AG04450 (cell line): Measurements from ENCODE around the gene ZSCAN21. TPM values are rescaled to one million over a fixed set of nuclear protein-coding genes. Genes with fewer than 3 reads are reported as not detected.

Source experiments
- CTCF ChIA-PET: fragments of 300-600, 350-600 bp; formaldehyde crosslinking; extraction: SDS; loops from one replicate; lab custom pipeline; 2022; ENCODE audit warnings: antibody characterized with exemption, inconsistent platforms; lab: Charles Lee
- POLR2A ChIA-PET: fragments of 350-600 bp; formaldehyde crosslinking; extraction: SDS; loops from one replicate; lab custom pipeline; 2021; ENCODE audit warnings: antibody characterized with exemption, inconsistent platforms; lab: Yijun Ruan, JAX
- DNase-seq: peaks from one replicate; pipeline ENCODE4 v3.0.0-alpha.2; 2011; ENCODE audit warnings: low read depth, low spot score
- H3K27ac ChIP-seq: one replicate; pipeline ENCODE4 v1.5.1; 2012; ENCODE audit warnings: low read depth, low read length, control low read depth
- H3K27me3 ChIP-seq: one replicate; pipeline ENCODE4 v1.6.0; 2012; ENCODE audit warnings: low read length; ENCODE audit not compliant: control insufficient read depth, insufficient read depth
- H3K4me3 ChIP-seq: 2 replicates; pipeline ENCODE4 v1.5.1; 2011; ENCODE audit warnings: mild to moderate bottlenecking, low read depth, low read length, control low read depth
- H3K9me3 ChIP-seq: 2 replicates; pipeline ENCODE4 v1.5.1; 2012; ENCODE audit warnings: low read length; ENCODE audit not compliant: control insufficient read depth, insufficient read depth
- CTCF ChIP-seq: IDR thresholded peaks from 2 replicates; pipeline ENCODE4 v1.5.1; 2011; ENCODE audit warnings: low read depth, low read length, control low read depth, inconsistent platforms
- polyA plus RNA-seq: library from polyadenylated mRNA; depleted of rRNA; stranded (reverse); fragments of >200 nt; gene quantifications from 2 replicates; pipeline ENCODE4 v1.2.3, GENCODE V29; 2011

The ZSCAN21 gene
- polyA plus RNA-seq, 1 experiment: 15.2 TPM

DNA sequence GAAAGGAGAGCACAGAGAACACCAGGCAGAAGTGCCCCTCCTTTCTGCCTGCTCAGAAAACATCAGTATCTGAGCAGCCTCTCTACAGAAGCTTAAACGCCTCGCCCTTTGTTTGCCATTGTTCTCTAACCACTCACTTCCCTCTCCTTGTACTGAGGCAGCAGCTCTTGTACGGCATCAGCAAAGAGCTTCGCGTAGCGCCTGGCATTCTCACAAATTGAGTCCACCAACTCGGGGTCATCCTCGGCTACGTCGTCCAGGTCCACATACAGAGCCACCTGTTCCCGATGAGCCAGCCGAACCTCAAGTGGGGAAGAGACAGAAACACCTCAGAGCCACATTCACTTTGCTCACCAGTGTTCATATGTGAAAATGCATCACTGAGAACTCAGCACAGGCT lies 49.9 kb downstream of the ZSCAN21 start:
- no peak for TF ChIP-seq CTCF
- H3K27ac ChIP-seq: no peak overlapping the region
- POLR2A ChIA-PET: interaction anchor here (2.3 to 4.8 kb wide), 2 partner anchors 10 to 27 kb away, joined by 12 to 67 read pairs; partner anchors contain the start of genes COPS6 and MBLAC1
- H3K9me3 ChIP-seq: peaks cover 2% of the 10 kb centered on the region; the same call in 1 of the 2 replicates
- peak overlapping the region; percentile 77 for H3K4me3 ChIP-seq
- DNase-seq: no peak
- H3K27me3 ChIP-seq: no peaks in the 10 kb centered on the region
- CTCF ChIA-PET: no interaction called here

DNA sequence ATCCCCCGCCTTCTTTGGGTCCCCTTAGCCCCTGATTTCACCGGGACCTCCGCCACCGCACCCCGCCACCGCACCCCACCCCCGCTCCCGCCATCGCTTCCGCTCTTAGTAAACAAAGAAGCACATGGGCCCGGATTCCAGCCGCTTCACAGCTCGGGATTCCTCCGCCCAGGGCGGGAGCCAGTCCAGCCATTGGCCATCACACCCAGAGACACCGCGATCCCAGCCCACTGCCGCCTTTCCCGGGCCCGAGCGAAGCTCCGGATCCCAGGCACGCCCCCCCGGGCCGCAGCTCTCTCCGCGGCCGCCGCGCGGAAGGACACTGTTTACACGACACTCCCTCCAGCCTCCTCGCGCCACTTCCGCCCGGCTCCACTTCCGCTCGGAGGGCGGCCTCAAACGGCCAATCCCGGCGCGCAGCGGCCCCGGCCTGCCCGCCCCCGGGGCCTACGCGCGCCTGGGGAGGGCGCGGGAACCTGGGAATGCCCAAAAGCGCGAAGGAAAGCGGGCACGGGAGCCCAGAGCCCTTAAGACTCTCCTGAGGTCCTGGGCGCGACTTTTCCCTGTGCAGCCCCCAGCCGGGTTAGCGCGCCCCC lies 50.9 kb downstream of the ZSCAN21 start:
- no peak for TF ChIP-seq CTCF
- DNase-seq: peak; percentile 97
- peak overlapping the region; percentile 65 for H3K27ac ChIP-seq
- POLR2A ChIA-PET: interaction anchor here (0.6 to 4.8 kb wide), 9 partner anchors 12 to 328 kb away, joined by 3 to 67 read pairs (median 5); partner anchors contain the start of genes COPS6, MBLAC1 and ZCWPW1
- peaks cover 2% of the 10 kb centered on the region; the same call in 1 of the 2 replicates for H3K9me3 ChIP-seq
- no peaks in the 10 kb centered on the region for H3K27me3 ChIP-seq
- H3K4me3 ChIP-seq: peak overlapping the region; percentile 77
- CTCF ChIA-PET: interaction anchor here (1.3 to 2.4 kb wide), 3 partner anchors 18 to 187 kb away, joined by 3 to 13 read pairs (median 5); no protein-coding TSS in a partner anchor

DNA sequence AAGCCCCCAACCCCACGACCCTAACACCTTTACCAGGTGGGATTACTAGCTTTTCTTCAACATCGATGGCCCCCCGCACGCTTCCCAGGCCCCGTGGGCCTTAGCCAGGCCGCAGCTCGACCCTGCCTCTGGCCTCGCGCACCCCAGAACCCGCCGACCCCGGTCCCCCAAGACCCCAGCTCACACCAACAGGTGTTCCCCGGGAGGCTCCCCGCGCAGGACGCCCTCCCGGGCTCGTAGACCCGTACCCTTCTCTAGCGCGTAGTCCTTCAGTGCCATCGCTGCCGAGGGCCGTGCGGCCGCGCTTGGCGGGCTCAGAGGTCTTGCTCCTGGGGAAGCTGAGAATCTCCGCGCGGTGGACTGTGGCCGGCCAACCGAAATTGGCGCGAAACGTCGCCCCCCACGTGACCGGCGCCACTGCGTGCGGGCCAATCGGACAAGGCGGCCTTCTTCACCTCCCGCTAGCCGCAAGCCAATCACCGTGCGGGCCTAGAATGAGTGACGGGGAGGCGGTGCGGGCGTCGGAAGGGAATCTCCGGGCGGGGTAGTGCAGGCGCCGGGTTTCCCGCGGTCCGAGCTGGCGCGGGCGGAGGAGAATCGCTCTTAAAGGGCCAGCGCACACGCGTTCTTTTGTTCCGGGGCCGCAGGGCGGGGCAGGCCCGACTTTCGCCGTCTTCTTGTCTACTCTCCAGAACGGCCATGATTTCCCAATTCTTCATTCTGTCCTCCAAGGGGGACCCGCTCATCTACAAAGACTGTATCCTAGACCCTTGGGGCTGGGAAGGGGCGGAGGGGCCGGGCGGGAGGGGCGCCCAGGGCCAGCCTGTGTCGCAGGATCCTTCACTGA lies 51.7 kb downstream of the ZSCAN21 start, which contains the start of the genes AP4M1 and MCM7:
AP4M1 (plus strand) TSS at position 628 of the 847 bp plus-strand sequence; CDS start at position 700, 72 bp downstream.
MCM7 (minus strand) TSS at position 382 of the 847 bp plus-strand sequence; CDS start at position 279, 103 bp downstream.
- TF ChIP-seq CTCF: no peak
- H3K9me3 ChIP-seq: peaks cover 2% of the 10 kb centered on the region; the same call in 1 of the 2 replicates
- peak; percentile 98 for DNase-seq
- peak within 1 kb of the TSS; percentile 77 for H3K4me3 ChIP-seq
- H3K27me3 ChIP-seq: no peaks in the 10 kb centered on the region
- ChIA-PET POLR2A (interaction anchor here (0.6 to 4.8 kb wide), 13 partner anchors 8 to 1017 kb away, joined by 3 to 67 read pairs (median 5); partner anchors contain the start of genes COPS6, MBLAC1 and ZCWPW1), CTCF (interaction anchor here (0.7 to 2.4 kb wide), 5 partner anchors 18 to 188 kb away, joined by 3 to 13 read pairs (median 4); no protein-coding TSS in a partner anchor)
- peak within 1 kb of the TSS; percentile 88 for H3K27ac ChIP-seq

- H3K27me3 ChIP-seq: no peaks in the 10 kb centered on the region
- ChIA-PET POLR2A (interaction anchor here (4.8 kb wide), 1 partner anchor 14 kb away, joined by 67 read pairs; the partner anchor contains the start of gene COPS6), CTCF (interaction anchor here (0.6 to 2.4 kb wide), 2 partner anchors 26 to 687 kb away, joined by 3 to 13 read pairs; no protein-coding TSS in a partner anchor)
- peak; percentile 70 for DNase-seq
- peaks cover 2% of the 10 kb centered on the region; the same call in 1 of the 2 replicates for H3K9me3 ChIP-seq
- peak overlapping the region; percentile 68 for H3K4me3 ChIP-seq
- H3K27ac ChIP-seq: no peak overlapping the region
- no peak for TF ChIP-seq CTCF
Measured at GRCh38 chr7:100102950-100103840, 53.6 kb downstream of the ZSCAN21 start.
